ENCODE measurements around the gene DNAJC10.

The DNAJC10 gene

DNA sequence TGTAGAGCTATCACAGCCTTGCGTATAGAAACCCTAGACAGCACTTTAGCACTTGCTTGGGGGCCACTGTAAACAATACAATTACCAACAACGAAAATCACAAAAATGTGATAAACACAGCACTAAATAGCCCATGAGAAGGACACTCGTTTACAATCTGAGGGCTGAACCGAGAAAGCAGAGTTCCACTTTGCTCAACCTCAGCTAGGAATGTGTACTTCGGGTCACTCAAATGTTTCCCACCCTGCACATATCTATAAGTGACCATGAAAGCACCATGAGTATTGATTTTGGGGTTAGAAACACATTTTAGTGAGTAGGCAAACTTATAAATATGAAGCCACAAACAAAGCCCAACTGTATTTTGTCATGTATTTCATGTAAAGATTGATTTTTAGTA, 88.1 kb downstream of the DNAJC10 start:
- no peak for DNase-seq

DNA sequence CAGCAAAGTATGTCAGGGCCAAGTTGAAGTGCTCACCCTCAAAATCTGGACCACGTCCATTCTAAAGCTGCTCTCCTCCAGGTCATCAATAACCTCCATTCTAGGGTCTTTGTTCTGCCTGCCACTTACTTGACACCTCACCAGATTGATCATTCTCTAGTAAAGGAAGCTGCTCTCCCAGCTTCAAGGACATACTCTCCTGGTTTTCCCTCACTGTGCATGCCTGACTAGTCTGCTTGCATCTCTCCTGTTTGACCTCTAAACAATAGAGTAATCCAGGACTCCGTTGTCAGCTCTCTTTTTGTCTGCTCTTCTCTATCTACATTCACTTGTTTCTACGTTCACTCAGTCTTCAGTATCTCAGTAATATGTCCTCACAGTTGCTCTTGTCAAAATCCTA, 91.3 kb downstream of the DNAJC10 start:
- no peak for DNase-seq

DNA sequence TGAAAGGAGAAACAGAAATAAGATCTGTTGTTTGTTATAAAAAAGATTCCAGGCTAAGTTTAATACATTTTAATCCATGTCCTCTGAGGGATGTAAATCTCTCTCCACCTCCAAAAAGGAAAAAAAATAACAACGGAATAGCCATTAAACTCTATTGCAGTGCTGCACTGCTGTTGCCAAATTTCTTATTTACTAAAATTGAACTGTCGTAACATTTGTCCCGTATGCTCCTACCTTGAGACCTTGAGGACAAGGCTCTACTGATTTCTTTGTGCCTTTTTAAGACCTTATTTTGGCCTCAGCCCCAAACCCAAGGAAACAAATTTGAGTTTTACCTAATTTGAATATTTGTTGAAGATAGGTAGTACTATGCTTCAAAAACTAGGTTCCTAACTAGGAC, 94.0 kb downstream of the DNAJC10 start:
- DNase-seq = no peak

DNA sequence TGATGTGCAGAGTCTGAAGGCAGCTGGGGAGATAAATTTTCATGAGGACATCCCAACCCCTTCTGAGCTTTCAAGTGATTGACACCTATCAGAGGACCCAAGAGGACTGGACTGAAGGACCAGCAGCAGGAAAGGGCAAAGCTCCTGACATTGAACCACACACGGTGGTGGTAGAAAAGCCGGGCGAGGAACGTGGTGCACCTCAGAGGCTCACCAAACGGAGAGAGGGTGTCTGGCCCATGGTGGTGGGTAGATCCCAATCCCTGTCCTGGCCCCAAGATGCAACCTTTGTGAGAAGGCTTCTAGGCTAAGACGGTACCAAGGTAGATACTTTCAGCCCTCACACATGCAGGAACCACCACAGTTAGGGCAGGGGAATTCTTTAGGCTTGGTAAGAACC, 98.3 kb downstream of the DNAJC10 start:
- no peak for DNase-seq

DNA sequence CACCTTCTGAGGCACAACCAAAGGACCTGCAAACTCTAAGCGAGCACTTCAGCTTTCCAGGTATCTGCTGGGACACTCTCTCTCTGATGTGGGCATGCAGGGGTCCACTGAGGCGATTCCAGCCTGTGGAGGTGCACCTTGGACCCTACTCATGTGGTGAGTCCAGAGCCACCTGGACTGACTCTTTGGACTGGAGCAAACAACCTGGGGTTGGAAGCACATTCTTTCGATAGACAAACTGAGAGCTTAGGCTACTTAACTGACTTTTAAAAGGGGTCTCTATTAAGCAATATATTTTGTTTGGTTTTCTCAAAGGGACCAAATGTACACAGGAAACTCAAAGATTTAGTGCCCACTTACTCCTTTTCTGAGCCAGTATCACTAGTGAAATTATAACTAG, 98.7 kb downstream of the DNAJC10 start:
- no peak for DNase-seq

DNA sequence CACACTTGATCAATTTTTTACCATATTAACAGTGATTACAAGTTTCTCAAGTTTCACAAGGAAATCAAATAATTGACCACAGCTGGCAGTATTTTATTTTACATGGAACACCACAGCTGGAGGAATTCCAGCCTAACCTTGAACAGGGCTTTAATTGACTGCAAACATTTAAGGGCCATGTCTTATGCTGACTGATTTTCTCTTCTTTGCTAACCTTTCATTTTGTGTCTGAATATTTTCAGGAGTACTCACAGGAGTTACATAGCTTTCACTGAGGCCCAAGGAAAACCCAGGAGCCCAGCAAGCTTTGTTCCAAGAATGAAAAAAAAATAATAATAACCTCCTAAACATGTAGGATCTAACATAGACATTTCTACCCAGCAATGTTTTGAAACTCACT, 100.8 kb downstream of the DNAJC10 start:
- DNase-seq = no peak

DNA sequence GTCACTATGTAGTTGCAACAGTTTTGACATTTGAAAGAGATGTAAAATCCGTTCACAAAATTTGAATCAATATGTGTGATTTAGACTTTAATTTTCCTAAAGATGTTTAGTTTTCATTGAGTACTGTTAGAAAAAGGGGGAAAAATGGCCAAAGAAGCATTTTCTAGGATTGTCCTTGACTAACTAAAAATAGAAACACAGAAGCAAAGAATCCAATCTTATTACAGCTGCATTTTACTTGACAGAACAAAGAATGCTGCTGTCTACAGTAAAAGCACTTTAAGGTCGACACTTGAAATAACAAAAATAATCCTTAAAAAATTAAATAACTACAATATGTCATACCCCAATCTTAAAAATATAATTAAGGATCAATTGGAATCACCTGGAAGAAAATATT, 101.5 kb downstream of the DNAJC10 start:
- DNase-seq = no peak

DNA sequence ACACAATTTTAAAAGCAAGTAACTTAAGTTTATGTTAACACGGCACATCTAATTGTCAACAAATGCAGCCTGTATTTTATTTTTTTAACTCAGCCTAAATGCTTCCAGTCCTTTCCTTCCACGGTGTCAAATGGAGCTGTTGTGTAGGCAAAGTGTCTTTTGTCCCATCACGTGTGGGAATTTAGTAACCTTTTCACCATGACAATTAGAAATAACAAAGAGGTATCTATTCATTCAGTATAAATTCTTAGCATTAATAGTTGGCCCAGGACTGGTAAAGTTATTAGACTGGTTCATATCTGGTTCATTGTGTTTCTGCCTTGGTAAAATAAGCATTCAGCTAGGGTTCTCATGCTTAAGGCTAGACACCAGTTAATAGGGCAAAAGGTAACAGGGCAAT, 102.4 kb downstream of the DNAJC10 start:
- DNase-seq = no peak

DNA sequence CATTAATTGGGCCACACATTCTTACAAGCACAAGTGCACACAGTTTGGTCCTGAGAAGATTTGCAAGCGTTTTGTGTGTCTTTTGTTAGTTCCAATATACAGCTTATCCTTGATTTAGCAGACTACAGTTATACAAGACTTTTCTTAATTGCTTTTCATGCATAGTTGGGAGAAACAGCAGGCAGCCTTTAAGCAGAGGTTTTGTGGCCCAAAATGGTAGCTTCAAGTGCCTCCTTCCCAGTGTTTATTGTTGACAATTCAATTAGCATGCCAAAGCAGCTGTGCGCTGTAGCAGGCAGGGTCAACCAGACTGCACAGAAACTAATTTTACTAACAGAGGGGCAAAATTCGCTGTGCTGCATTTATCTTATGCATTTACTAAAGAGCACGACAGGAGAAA, 102.9 kb downstream of the DNAJC10 start:
- no peak for DNase-seq

DNA sequence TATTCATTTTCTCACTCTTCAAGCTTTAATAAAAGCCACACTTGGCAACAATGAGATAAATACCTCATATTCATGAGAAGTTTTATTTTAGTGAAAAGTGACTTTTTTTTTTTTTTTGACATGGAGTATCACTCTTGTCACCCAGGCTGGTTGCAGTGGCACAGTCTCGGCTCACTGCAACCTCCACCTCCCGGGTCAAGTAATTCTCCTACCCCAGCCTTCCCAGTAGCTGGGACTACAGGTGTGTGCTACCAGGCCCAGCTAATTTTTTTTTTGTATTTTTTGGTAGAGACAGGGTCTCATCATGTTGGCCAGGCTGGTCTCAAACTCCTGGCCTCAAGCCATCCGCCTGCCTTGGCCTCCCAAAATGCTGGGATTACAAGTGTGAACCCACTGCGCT, 103.4 kb downstream of the DNAJC10 start:
- DNase-seq = no peak

DNA sequence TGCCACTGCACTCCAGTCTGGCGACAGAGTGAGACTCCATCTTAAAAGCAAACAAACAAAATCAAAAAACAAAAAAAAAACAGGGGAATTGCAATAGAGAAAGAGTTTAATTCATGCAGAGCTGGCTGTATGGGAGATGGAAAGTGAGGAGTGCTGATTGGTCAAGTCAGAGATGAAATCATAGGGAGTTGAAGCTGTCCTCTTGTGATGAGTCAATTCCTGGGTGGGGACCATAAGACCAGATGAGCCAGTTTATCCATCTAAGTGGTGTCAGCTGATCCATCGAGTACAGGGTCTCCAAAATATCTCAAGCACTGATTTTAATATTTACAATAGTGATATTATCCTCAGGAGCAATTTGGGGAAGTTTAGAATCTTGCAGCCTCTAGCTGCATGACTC, 105.1 kb downstream of the DNAJC10 start:
- DNase-seq = no peak

DNA sequence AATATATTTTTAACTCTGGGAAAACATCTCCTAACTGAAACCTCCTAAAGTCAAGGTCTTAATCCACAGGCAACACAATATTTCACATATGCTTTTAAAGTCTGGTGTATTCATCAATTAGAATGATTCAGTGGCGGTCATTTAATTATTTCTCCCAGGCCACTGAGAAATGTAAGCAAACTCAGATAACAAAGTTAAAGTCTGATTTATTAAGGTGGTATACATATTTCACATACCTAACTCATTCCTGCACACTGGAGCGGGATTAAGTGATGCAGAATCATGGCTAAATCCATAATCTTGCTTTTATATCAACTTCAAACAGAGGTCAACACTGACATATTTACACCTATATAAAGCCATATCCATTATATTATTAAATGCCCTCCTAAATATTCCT, 106.7 kb downstream of the DNAJC10 start:
- DNase-seq = no peak

DNA sequence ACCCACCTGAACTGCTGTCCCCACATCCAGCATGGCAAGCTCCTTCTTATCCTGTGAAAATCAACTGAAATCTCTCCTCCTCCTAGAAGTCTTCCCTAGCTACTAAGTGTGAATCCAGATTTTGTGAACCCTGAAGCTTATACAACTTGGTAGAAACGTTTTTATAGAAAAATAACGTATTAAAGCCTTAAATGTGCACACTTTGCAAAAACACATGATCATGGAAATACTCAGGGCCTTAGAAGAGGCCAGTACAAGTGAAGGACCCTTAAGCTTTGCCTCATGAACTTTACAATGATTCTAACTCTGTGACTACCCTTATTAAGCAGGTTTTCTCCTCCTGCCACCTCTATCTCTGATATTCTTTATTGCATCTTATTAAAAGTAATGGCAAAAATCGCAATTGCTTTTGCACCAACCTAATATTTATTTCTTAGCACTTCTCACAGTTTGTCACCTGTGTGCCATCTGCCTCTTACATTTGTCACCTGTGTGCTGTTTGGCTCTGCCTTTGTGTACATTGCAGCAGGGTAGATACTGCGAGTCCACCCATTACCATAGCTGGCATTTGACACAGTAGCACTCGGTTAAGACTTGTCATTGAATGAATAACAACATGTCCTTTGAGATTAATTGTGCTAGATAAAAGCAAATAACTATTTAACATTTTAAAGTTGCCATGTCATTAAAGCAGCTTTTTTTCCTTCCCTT, 108.2 kb downstream of the DNAJC10 start:
- DNase-seq = no peak

DNA sequence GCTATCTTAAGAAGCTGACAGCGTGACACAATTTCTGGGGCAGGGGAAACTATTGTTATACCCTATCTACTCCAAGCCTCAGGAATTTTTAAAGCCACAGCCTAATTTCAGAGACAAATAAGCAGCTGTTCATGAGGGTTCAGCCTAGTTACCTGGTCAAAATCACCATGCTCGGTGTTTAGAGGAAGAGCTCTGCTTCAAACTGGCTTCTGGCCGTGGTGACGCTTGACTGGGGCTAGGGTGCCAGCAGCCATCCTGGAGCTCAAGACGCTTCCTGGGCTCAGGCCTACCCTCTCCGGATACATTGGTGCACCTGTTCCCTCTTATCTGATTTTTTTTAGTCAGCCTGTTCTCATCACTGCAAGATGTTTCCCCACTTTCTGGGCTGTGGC, 108.7 kb downstream of the DNAJC10 start:
- no peak for DNase-seq

DNA sequence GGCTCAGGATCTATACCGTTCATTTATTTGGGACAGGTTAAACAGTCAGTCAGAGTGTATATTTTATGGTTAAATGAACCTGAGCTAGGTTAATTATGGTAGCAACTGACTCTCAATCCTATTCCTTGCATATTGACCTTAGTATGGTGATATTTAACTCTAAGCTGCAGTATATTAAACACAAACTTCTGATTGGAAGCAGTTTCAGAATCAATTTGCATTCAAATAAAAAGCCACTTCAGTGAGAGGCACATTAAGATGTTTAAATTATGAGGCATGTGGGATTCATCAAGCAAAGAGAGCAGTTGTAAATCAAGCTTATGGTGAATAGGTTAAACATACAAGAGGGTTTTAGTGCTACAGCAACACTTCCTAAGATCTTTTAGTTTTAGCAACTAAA, 110.0 kb downstream of the DNAJC10 start:
- no peak for DNase-seq

DNA sequence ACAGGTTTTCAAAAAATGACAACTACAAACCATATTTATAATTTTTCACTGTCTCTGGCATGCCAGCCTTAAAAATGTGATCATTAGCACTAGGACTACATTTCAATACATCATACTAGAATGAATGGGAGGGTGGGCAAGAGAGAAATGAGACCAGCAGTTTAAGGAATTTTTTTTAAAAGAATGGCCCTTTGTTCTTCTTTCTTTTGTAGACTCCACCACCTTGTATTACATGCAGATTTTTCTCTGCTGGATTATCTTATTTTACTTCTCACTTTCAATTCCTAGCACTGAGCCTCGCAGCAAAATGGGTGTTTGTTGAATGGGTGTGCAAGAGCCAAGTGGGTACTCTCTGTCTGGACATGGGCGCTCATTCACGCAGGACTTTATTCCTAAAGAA, 110.4 kb downstream of the DNAJC10 start:
- DNase-seq = no peak

DNA sequence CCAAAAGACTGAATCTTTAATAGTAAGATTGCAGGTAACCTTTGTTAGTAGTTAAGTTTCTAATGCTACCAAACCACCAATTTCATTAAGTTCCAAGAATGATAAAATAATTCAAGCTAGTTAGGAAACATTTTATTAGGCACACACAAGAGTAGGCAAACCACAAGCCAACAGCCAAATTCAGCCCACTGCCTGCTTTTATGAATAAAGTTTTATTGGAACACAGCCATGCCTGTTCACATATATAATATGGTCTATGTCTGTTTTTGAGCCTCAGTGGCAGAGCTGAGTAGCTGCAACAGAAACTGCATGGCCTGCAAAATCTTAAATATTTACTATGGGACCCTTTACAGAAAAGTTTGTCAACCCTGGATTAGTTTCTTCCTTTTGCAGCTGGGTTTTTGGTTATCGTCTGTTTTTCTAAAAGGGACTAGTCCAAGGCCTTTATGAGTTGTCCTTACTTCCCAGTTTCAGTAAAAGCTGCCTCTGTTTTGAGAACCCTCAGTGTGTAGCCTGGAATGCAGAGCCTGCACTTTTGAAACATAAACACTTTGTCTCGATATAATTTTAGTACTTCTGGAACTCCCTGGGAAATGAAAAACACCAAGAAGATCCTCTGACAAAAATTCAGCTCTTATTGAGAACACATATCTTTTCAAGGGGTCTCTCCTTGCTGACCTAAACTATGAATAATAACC, 111.3 kb downstream of the DNAJC10 start:
- DNase-seq = no peak

DNA sequence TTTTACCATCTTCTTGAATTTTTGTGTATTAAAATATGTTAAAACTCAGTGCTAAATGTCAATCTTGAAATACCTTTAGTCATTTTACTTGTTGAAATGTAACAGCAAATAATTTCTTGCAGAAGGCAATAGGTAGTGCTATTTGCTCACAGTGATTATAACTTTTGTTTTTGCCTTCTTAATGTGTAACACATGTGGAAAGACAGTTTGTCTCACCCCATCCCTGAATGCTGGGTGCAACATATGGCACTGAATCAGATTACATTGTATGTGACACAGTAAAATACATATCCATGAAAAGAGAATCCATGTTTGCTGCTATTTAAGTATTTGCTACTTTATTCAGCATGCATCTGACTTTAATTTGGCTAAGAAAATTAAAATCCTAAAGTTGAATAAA, 115.0 kb downstream of the DNAJC10 start:
- no peak for DNase-seq

DNA sequence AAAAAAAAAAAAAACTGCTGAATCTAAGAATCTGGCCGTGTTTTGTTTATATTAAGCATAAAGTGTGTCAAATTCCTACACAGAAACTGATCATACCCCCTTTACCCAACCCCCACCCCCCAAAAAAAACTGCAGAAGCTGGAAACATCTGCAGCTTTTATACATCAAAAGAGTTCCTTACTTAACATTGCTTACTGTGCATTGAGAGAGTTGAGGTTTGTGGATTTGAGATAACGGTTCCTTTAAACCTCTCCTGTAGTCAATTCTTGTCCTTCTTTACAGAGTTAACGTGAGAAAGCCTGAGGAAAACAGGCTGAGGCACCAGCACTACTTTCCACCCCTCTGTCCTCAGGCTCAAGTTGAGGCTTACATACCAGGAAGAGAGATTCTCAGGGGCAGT, 115.9 kb downstream of the DNAJC10 start:
- DNase-seq = no peak

DNA sequence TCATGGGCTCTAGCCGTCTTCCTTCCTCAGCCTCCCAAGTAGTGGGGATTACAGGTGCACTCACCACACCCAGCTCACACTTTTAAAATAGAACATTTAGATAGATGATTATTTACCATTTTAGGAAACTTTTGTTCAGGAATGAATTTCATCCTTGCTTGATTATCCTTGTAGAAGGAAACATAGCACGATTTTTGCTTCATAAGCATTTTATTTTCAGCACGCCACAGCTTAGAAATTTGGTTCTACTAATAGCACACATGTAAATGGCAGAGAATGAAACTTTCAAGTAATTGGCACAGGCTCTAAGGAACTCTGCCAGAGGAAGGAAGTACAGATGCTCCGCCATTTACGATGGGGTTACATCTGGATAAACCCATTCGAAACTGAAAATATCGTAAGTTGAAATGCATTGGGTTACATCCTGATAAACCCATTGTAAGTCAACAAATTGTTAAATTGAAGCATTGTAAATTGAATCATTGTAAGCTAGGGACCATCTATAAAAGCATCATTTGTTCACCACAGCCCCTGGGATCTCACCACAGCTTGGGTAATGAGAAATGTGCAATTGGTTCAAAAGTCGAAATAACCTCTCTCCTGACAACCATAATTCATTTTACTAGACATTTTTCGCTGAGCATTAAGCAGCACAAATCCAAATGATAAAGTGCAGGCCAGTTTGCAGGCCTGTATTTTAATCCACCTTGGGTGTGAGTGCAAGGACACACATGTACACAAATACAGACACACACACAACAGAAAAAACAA, 117.2 kb downstream of the DNAJC10 start:
- no peak for DNase-seq

DNA sequence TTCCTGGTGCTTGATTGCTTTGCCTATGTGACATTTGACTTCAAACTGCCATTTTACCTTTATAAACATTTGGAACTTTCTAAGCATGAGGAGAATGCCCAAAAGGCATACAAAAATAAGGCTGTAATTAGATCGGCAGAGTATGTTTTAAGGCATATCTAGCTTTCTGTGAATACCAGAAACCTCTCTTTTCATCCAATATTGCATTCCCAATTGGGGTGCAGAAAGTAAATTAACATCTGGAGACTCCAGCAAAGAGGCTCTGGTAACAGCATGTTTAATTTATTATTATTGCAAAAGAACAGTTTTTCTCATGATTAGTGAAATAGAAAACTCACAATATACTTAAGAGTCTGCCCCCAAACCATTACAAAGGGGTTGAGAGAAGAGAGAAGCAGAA, 118.2 kb downstream of the DNAJC10 start:
- DNase-seq = no peak

DNA sequence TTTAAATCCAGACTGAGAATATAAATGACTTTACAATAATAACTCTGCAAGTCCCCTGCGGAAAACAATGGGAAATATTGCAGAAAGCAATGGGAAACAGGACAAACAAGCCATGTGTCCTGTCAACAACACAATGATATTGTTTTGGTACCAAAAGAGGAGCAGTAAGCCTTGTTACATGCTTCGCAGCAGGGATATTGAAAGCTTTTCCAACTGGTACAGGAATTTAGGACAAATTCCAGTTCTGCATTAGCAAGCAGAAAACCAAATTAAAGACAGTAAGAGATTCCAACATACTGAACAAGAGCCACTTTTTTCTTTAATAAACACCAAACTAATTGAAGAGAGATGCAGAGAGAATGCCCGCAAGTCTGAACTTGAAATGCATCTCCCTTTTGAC, 120.4 kb downstream of the DNAJC10 start:
- DNase-seq = no peak
